ENCODE results near the gene DCC.

DNA sequence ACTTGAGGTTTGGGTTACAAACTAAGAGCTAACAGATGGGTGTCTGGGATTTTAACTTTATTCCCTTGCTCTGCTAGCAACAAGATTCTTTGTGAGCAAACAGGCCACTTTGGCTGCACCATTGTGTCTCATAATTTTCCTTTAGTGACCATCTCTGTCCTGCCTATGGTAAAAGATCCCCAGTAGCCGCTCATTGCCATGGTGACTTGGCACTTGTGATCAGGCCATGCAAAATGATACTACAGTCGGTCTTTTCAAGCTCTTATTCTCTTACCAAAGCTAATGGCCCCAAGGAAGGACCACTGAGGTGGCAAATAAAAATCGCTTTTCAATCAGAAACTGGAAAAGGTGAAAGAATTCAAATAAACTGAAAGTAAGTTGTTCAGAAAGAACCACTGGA lies 1047.6 kb downstream of the DCC start:
- TF ChIP-seq, protein P1, sequence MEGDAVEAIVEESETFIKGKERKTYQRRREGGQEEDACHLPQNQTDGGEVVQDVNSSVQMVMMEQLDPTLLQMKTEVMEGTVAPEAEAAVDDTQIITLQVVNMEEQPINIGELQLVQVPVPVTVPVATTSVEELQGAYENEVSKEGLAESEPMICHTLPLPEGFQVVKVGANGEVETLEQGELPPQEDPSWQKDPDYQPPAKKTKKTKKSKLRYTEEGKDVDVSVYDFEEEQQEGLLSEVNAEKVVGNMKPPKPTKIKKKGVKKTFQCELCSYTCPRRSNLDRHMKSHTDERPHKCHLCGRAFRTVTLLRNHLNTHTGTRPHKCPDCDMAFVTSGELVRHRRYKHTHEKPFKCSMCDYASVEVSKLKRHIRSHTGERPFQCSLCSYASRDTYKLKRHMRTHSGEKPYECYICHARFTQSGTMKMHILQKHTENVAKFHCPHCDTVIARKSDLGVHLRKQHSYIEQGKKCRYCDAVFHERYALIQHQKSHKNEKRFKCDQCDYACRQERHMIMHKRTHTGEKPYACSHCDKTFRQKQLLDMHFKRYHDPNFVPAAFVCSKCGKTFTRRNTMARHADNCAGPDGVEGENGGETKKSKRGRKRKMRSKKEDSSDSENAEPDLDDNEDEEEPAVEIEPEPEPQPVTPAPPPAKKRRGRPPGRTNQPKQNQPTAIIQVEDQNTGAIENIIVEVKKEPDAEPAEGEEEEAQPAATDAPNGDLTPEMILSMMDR (IDR thresholded peaks at IDR 0.05): no peak
- no peak for TF ChIP-seq POLR2AphosphoS5 (IDR thresholded peaks at IDR 0.05)
- TF ChIP-seq EP300 (IDR thresholded peaks at IDR 0.05): no peak
- TF ChIP-seq POLR2A (IDR thresholded peaks at IDR 0.05): no peak
